ENCODE data around the gene ASB6. TPM values are rescaled to one million over a fixed set of nuclear protein-coding genes. Genes with fewer than 3 reads are reported as not detected.

The ASB6 gene
- total and polyA plus RNA-seq, 2 donors (not counting 1 experiment from before 2014, with no cell fraction given) = 27.7 to 27.9 TPM

GRCh38 chr9:129667850-129668249 is 25.9 kb upstream of the ASB6 start:
- no peak for ATAC-seq (ENCODE audit: low read depth)

GRCh38 chr9:129667378-129667777 is 25.4 kb upstream of the ASB6 start:
- DNase-seq (no peak), ATAC-seq (ENCODE audit: low read depth) (no peak)
- intact Hi-C loops (cut with micrococcal nuclease) = no loop called here
- Mint-ChIP-seq H3K4me3 (no peak overlapping the region), H3K27ac (no peak overlapping the region), H3K9me3 (ENCODE audit: insufficient read depth) (no peaks in the 10 kb centered on the region), H3K4me1 (peaks cover 7% of the 10 kb centered on the region), H3K27me3 (peaks cover 21% of the 10 kb centered on the region)
- H4K20me1 ChIP-seq (ENCODE audit: control insufficient read depth, insufficient read depth, low read length, poor library complexity, severe bottlenecking) = no peaks in the 10 kb centered on the region
- H3K27me3 ChIP-seq (replicated peaks in 1 of 4; ENCODE audit: control extremely low read depth in 1 of 4, control insufficient read depth in 3 of 4, insufficient read depth in 4 of 4, low read length in 3 of 4) = peaks cover 0 to 30% (median 5%) of the 10 kb centered on the region in 4 experiments
- ChIA-PET CTCF (no interaction called here), POLR2A (no interaction called here)
- H2AFZ ChIP-seq (ENCODE audit: insufficient read depth, low read depth, low read length, poor library complexity, severe bottlenecking) = no peak overlapping the region
- no peaks in the 10 kb centered on the region for H3K36me3 ChIP-seq (replicated peaks in 1 of 2; ENCODE audit: control extremely low read depth in 1 of 2, control insufficient read depth in 1 of 2, extremely low read depth in 1 of 2, insufficient read depth in 2 of 2, low read length in 1 of 2)
- no peaks in the 10 kb centered on the region for H3K9me3 ChIP-seq (ENCODE audit: control extremely low read depth in 1 of 3, control insufficient read depth in 2 of 3, insufficient read depth in 1 of 3, low read length in 2 of 3)
- no peak overlapping the region for H3K9ac ChIP-seq (ENCODE audit: low read length)
- WGBS (ENCODE audit: insufficient coverage) = 85% methylated on average over 11 of the region's 11 CpGs
- H3K4me2 ChIP-seq (replicated peaks; ENCODE audit: low read depth, low read length, poor library complexity, severe bottlenecking) = no peak overlapping the region
- peaks cover 8 to 9% of the 10 kb centered on the region in 2 donors for H3K4me1 ChIP-seq (ENCODE audit: control insufficient read depth in 2 of 2, insufficient read depth in 2 of 2, low read length in 2 of 2)
- H3K27ac ChIP-seq (ENCODE audit: low read length in 2 of 2) = no peak overlapping the region
- no peak overlapping the region for H3K4me3 ChIP-seq (ENCODE audit: control extremely low read depth in 1 of 5, extremely low read depth in 1 of 5, insufficient read depth in 1 of 5, low read depth in 2 of 5, low read length in 4 of 5)
- H3K79me2 ChIP-seq (ENCODE audit: control insufficient read depth, insufficient read depth, low read length) = no peaks in the 10 kb centered on the region
- TF ChIP-seq CTCF (IDR thresholded peaks at IDR 0.05) (no peak), EZH2 (IDR thresholded peaks at IDR 0.05; ENCODE audit: borderline replicate concordance, insufficient read depth, low read depth, low read length, poor library complexity, severe bottlenecking) (no peak)

More at GRCh38 chr9:129667850-129668249, 25.9 kb upstream of the ASB6 start:
- CTCF ChIA-PET = no interaction called here
- Mint-ChIP-seq H3K27me3 (peaks cover 19% of the 10 kb centered on the region), H3K4me1 (peaks cover 7% of the 10 kb centered on the region), H3K4me3 (no peak overlapping the region), H3K9me3 (ENCODE audit: insufficient read depth) (no peaks in the 10 kb centered on the region), H3K27ac (no peak overlapping the region)
- H3K9me3 ChIP-seq (ENCODE audit: control extremely low read depth in 1 of 3, control insufficient read depth in 2 of 3, insufficient read depth in 1 of 3, low read length in 2 of 3) = no peaks in the 10 kb centered on the region
- 91% methylated on average over 6 of the region's 9 CpGs for WGBS (ENCODE audit: insufficient coverage)
- H3K4me1 ChIP-seq (ENCODE audit: control insufficient read depth in 2 of 2, insufficient read depth in 2 of 2, low read length in 2 of 2) = peaks cover 8 to 9% of the 10 kb centered on the region in 2 donors
- no peak overlapping the region for H3K4me2 ChIP-seq (replicated peaks; ENCODE audit: low read depth, low read length, poor library complexity, severe bottlenecking)
- no peak for DNase-seq
- H3K36me3 ChIP-seq (replicated peaks in 1 of 2; ENCODE audit: control extremely low read depth in 1 of 2, control insufficient read depth in 1 of 2, extremely low read depth in 1 of 2, insufficient read depth in 2 of 2, low read length in 1 of 2) = no peaks in the 10 kb centered on the region
- no peak overlapping the region for H3K27ac ChIP-seq (ENCODE audit: low read length in 2 of 2)
- intact Hi-C loops (cut with micrococcal nuclease) = no loop called here
- no peak overlapping the region for H3K4me3 ChIP-seq (ENCODE audit: control extremely low read depth in 1 of 5, extremely low read depth in 1 of 5, insufficient read depth in 1 of 5, low read depth in 2 of 5, low read length in 4 of 5)
- H3K27me3 ChIP-seq (replicated peaks in 1 of 4; ENCODE audit: control extremely low read depth in 1 of 4, control insufficient read depth in 3 of 4, insufficient read depth in 4 of 4, low read length in 3 of 4) = peaks cover 0 to 30% (median 5%) of the 10 kb centered on the region in 4 experiments
- no peaks in the 10 kb centered on the region for H3K79me2 ChIP-seq (ENCODE audit: control insufficient read depth, insufficient read depth, low read length)
- H4K20me1 ChIP-seq (ENCODE audit: control insufficient read depth, insufficient read depth, low read length, poor library complexity, severe bottlenecking) = no peaks in the 10 kb centered on the region
- H3K9ac ChIP-seq (ENCODE audit: low read length) = no peak overlapping the region
- H2AFZ ChIP-seq (ENCODE audit: insufficient read depth, low read depth, low read length, poor library complexity, severe bottlenecking) = no peak overlapping the region
- POLR2A ChIA-PET = no interaction called here
- TF ChIP-seq CTCF (IDR thresholded peaks at IDR 0.05) = no peak
- TF ChIP-seq EZH2 (IDR thresholded peaks at IDR 0.05; ENCODE audit: borderline replicate concordance, insufficient read depth, low read depth, low read length, poor library complexity, severe bottlenecking) = no peak
